GM11168 (cell line): ENCODE data around the gene SFSWAP.
"Not testable (repeated sequence)": the region's sequence is repeated elsewhere in the genome, so short reads cannot be mapped to it uniquely, and the experiment has no call there.

Experiments
- in situ Hi-C: fragments of 300-500 bp; cut with MboI; formaldehyde crosslinking; loops from one replicate; pipeline ENCODE4 v1.12.0; 2022; ENCODE audit warnings: low sequenced_read_pairs; ENCODE audit not compliant: unreplicated experiment

The SFSWAP gene

DNA sequence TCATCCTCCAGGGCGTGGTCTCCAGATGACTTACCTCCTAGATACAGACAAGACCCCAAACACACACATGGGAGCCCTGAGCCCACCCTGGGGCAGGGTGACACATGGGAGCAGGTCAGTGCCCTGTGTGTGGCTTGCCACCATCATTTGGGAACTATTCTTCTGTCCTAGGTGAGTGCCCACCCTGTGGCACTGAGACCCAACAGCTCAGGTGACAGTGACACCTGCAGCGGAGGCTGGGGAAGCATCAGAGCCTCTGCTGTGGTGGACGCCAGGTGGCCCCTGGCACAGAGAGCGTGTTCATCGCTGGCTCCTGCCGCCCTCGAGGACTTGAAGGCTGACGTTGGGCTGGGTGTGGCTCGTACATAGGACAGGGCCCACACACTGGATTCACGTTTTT lies 23.0 kb downstream of the SFSWAP start:
- in situ Hi-C loops, result no loop called here

DNA sequence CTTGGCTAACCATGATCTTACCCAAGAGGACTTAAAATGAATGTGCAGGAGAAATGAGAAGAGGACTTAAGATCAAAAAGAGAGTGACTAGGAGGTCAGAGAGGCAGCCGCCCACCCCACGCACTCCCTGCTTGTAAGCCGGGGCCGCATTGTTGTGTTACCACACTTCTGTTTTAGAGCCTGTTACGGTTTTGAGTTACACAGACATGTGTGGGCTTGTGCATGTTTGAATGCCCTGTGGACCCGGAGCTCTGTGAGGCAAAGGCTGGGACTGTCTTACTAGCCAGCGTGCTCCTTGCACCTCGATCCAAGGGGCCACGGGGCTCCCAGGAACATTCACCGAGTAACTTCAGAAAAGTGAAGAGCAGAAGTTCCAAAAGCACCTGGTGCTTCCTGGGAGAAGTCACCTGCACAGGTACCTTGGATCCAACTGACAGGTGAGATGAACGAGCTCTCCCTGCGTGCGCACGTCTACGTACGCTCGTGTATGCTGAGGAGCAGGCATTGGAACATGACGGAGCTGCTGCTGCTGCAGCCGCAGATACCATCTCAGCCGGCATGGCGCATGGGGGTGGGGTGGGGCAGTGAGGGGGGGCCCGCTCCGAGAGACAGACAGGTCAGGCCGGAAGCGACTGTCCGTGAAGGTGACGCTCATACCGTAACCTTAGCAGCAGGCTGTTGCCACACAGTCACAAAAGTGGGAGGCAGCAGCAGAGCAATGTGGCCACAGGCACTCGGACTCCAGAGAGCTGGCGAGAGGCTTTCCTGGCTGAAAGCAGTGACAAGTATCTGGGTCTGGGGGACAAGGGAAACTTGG lies 23.7 kb downstream of the SFSWAP start:
- in situ Hi-C loops, result no loop called here

DNA sequence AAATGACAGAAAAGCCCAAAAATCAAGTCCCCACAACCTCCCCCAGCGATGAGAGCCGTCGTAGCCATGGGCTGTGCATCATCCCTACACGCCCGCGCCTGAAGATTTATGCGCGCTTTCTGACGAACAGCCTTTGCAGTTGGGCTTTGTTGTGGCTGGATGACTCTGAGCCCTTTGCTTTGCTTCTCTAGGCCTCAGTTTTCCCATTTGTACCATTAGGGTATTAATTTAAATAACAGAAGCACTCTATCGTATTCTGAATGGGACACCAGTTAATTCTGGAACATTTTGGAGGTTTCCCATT lies 24.2 kb downstream of the SFSWAP start:
- in situ Hi-C loops, result no loop called here

DNA sequence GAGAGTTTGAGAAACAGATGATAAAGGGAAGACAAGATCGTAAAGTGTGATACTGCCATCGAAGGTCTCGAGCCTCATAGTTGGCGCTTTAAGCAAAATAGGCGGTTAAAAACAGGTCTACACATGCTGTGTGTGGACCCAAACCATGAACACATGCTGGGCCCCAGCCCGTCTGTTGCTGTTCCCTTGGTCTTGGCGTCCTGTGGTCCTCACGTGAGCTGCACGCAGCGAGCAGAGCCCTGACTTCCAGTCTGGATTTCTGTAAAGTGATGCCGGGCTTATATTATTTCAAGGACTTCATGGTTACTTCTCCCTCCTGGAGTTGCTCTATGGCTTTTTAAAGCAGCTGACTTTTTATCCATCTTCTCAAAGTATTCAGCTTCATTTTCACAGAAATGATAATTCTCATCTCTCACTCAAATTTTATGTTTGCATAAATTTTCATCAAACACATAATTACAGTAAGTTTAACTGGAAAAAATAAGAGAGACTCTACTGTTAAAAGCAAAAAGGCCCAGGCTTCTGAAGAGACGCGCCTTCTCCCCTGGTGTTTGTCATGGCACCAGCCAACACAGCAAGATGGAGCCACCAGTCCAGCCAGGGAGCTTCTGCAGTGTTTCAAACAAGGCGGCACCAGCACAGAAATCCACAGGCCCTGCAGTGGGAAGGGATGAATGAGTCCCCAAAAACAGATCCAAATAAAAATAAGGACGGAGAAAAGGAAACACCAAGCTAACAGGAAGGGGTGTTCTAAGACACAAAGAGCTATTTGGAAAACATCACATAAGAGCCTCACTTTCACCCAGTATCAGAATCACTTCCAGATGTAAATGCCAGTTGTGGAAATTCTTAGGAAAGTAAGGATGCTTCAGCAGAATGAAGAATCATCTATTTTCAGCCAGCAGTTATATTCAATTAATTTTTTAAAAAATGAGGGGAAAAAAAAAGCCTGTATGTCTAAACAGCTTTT lies 24.9 kb downstream of the SFSWAP start:
- in situ Hi-C loops, result no loop called here

DNA sequence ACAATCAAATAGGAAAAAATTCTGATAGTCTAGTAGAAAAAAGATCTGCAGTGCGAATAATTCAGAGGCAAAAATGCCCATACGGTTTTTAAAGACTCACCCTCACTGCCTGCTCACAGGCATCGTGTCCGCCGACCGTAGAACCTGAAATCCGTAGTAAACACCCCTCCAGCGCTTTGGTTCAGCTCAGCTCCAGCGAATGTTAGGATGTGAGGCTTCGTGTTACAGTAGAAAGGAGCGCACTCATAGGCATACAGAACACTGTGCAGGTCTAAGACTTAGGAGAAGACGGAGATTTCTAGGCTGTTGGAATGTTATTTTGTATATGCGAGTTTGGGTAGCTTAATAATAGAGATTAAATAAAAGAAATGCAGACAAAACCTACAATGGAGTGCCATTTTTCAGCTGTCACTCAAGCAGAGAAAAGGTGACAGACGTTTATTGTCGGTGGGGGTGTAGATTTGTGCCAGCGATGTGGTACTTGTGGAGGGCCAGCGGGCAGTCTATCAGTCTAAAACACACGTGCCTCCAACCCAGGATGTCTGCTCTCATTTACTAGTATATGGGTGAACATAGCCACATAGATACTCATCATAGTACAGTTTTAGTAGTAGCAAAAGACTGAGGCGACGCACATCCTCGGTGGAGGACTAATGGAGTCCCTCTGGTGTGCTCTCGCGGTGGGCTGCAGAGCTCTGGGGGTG lies 25.7 kb downstream of the SFSWAP start:
- in situ Hi-C loops, result no loop called here

DNA sequence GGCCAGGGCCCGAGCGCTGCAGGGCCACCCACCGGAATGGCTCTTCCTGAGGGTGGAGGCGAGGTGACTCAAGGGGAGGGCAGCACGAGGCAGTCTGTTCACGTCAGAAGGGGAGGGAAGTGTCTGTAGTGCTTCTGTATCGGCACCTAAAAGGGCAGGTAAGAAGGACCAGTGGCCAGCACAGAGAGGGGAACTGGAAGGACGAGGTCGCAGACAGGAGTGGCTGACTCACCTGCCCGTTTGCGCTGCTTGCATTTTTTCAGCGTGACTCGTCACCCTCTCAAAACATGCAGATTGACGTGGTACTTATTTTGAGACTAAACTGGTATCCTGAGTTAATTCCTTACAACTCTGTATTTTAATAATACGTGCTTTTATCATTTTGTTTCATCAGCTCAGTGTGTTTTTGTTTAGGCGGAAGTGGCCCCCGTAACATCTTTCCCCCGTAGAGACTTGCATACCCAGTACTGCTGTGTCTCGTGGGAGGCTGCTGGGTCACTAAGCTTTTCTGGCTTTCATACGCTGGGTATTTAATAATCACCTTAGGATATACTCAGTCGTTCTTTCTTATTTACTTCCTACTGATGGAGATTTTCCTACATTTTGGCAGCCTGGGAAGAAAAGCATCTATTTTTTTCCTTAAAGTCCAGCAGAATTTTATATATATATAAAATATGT lies 26.4 kb downstream of the SFSWAP start:
- in situ Hi-C loops, result no loop called here

DNA sequence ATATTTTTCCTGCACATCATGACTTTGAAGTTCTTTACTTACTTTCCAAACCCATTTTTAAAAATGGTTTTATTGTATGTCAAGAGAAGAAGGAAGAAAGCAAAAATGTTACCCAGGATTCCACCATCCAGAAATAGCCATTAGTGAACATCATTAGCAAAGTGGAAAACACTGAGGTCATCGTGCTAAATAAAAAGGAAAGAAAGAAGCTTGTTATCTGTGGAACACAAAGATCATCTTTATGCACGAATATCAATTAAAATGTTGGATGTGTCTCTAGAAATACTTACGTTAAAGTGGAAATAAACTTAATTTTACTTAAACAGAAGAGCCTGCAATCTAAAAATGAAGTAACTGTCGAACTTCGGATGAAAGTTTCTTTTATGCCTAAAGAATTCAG lies 27.3 kb downstream of the SFSWAP start:
- in situ Hi-C loops, result no loop called here

DNA sequence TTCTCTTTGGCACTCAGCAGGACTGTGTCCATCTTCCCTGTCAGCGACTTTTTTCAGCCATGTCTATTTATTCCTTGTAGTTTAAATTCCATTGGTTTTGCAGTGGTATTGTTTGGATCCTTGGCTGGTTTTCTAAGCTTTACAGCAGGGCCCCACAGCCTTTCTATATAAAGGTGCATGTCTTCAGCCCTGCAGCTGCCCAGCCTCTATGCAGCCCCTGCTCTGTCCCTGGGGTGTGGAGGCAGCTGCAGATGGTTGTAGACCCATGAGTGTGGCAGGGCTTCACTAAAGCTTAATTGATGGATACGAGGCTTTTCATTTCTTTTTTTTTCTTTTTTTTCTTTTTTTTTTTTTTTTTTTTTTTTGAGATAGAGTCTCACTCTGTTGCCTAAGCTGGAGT lies 29.7 kb downstream of the SFSWAP start:
- in situ Hi-C loops, result no loop called here

DNA sequence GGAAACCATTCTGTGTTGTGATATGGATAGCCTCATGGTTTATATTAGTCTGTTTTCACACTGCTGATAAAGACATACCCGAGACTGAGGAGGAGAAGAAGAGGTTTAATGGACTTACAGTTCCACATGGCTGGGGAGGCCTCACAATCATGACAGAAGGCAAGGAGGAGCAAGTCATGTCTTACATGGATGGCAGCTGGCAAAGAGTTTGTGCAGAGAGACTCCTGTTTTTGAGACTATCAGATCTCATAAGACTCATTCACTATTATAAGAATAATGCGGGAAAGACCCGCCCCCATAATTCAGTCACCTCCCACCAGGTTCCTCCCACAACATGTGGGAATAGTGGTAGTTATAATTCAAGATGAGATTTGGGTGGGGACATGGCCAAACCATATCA lies 31.9 kb downstream of the SFSWAP start:
- in situ Hi-C loops, result not testable (repeated sequence)

DNA sequence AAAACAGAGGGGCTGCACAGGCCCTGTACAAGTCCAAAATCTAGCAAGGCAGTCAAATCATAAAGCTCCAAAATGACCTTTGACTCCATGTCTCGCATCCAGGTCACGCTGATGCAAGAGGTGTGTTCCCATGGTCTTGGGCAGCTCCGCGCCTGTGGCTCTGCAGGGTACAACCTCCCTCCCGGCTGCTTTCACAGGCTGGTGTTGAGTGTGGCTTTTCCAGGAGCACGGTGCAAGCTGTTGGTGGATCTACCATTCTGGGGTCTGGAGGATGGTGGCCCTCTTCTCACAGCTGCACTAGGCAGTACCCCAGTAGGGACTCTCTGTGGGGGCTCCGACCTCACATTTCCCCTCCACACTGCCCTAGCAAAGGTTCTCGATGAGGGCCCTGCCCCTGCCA lies 32.5 kb downstream of the SFSWAP start:
- in situ Hi-C loops, result not testable (repeated sequence)

DNA sequence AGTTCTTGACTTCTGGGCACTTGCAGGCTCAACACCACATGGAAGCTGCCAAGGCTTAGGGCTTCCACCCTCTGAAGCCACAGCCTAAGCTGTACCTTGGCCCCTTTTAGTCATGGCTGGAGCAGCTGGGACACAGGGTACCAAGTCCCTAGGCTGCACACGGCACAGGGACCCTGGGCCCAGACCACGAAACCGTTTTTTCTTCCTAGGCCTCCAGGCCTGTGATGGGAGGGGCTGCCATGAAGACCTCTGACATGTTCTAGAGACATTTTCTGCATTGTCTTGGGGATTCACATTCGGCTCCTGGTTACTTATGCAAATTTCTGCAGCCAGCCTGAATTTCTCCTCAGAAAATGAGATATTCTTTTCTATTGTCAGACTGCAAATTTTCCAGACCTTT lies 33.0 kb downstream of the SFSWAP start:
- in situ Hi-C loops, result not testable (repeated sequence)

DNA sequence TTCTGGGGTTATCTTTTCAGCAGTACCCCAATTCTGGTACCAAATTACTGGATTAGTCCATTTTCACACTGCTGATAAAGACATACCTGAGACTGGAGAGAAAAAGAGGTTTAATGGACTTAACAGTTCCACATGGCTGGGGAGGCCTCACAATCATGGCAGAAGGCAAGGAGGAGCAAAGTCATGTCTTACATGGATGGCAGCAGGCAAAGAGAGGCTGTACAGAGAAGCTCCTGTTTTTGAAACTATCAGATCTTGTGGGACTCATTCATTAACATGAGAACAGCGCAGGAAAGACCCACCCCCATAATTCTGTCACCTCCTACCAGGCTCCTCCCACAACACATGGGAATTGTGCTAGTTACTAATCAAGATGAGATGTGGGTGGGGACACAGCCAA lies 33.8 kb downstream of the SFSWAP start:
- in situ Hi-C loops, result not testable (repeated sequence)

DNA sequence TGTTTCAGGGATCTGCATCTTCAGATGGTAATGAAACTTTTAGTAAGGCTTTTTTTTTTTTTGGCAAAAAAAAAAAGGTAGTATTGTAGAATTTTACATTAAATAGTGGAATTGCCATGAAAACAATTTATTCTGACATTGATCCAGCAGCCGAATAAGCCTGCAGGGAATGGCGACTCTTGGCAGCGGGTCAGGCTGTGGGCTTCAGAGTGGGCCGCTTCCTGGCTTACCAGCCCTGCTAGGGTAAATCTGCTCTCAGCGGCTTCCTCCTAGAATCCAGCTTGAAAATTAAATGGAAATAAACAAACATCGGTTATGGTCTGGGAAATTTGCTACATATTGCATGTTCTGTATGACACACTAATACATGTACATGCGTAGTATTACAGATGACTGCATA lies 34.8 kb downstream of the SFSWAP start:
- in situ Hi-C loops, result no loop called here

DNA sequence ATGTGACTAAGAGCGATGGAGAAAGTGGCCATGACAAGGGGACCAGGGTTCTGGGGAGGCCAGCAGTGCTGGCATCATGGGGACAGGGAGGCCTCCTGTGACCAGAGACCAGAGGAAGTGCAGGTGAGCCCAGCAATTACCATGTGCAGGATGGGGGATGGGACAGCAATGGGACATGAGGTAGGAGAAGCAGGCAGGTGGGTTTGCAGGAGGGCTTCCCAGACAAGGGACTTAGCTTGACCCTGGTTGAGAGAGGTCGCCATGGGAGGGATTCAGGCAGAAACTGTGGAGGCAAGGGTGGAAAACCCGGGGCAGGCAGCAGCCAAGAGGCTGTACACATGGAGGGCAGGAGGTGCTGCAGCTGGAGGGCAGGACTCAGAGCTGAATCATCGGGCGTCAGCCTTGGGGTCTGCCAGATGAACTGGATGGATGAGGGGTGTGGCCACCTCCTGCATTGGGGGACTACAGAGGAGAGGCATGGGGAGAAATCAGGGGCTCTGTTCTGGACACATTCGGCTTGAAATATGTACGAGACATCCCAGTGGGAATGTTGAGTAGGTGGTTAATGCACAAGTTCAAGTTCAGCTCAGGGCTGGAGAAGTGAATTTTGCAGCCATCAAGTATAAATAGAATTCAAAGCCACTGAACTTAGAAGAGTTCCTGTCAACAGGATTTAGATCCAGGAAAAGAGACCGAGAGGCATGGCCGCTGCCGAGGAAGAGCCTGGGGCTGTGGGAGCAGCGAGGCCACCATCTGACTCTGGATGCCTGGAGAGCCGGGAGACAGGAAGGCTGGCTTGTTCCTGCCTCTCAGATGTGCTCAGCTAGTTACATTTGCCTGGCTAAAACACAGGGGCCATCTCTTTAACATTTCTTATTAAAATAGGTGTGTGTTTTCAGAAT lies 36.6 kb downstream of the SFSWAP start:
- in situ Hi-C loops, result no loop called here

DNA sequence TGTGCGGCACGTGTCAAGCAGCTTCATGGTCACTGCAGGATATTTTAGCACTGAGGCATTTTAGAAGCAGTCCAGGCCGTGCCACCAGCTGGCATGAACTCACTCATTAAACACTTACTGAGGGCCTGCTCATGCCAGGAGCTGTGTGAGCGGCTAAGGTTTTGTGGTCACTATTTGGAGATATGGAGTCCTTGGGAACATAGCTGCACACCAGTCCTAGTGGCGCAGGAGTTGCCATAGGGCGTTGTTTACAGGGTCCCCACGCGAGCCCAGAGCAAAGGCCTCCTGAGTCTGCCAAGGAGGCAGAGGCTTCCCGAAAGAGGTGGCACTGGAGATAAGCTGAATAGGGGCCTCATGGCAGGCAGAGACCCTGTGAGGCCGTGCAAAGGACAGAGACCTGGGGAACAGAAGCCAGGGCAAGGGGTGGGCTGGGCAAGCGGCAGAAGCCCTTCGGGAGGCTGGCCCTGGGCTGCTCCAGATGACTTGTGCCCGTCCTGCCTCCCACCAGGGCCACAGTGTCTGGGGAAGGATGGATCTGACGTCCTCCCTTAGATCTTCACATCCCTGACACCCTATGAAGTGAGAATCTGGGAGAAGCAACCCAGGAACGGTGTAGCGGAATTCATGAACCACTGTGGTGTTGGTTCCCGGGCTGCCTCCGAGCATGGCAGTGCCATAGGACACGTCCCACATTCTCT lies 38.9 kb downstream of the SFSWAP start:
- in situ Hi-C loops, result no loop called here

DNA sequence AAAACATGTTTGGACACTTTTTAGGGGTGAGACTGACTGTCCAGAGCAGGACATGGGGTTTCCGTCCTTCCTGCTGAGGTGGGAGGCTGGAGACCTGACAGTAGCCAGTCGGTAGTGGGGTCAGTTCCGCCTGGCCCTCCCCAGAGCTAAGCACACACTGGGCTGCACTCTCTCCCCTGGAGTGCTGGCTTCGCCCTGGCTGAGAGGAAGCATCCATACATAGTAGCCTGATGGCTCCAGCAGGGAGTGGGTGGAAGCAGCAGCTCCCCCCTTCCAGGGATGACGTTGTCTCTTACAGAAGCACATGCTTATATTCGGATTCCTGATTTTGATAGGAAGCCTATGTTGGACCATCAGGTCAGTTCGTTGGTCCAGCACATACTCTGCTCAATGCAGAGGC lies 40.4 kb downstream of the SFSWAP start:
- in situ Hi-C loops, result no loop called here

DNA sequence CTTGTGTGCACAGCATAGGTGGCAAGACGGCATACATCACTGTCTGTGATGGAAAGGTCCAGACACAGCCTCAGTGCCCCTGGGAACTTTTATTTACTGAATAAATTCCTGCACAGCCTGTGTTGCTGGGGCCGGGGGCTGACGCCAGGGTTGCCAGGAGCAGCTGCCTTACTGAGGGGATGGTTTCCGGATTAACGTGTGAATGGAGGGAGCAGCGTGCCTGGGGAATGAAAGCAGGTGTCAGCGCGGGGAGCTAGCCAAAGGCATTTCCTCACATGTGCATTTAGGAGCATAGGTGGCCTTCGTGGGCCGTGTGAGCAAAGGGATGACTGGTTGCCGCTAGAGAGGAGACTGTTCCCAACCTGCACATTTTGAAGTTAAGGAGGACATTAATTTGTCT lies 41.6 kb downstream of the SFSWAP start:
- in situ Hi-C loops, result no loop called here

DNA sequence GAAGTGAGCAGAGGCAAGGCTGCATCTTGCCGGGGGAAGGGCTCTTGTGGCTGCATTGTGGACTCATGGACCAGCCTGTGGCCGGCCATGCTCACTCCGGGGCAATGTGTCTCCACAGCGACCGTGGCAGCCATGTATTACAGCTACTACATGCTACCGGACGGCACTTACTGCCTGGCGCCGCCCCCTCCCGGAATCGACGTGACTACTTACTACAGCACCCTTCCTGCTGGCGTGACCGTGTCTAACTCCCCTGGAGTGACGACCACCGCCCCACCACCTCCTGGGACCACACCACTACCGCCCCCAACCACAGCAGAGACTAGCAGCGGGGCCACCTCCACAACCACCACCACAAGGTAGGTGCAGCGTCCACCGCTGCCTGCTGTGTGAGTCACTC lies 42.1 kb downstream of the SFSWAP start:
- in situ Hi-C loops, result no loop called here

DNA sequence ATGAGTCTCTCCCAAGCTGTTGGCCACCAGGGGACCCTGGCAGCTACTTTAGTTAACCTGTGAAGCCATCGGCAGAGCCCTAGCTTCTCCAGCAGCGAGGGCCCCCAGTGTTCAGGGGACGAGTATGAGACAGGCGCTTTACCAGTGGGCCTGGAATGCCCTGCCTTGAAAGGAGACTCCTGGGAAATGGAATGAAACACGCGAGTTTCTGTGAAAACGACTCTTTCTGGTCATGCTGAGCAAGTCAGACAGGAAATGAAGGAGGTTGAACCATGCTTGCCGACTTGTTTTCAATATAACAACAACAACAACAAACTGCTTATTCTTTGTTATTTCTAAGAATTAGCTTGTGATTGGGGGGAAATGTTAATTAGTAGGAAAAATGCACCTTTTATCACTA lies 42.9 kb downstream of the SFSWAP start:
- in situ Hi-C loops, result no loop called here
